Ramos (cell line): ENCODE measurements around the gene PTPRD.

ENCODE experiments used
- in situ Hi-C: fragments of 300-500 bp; cut with MboI; formaldehyde crosslinking; loops from one replicate; pipeline ENCODE4 v1.14.3; 2022; ENCODE audit warnings: low sequenced_read_pairs; ENCODE audit not compliant: unreplicated experiment

PTPRD gene

GRCh38 chr9:8653111-8653510 lies 1959.7 kb downstream of the PTPRD start:
- in situ Hi-C loops: no loop called here

GRCh38 chr9:8652255-8652654 lies 1960.5 kb downstream of the PTPRD start:
- in situ Hi-C loops: no loop called here

DNA sequence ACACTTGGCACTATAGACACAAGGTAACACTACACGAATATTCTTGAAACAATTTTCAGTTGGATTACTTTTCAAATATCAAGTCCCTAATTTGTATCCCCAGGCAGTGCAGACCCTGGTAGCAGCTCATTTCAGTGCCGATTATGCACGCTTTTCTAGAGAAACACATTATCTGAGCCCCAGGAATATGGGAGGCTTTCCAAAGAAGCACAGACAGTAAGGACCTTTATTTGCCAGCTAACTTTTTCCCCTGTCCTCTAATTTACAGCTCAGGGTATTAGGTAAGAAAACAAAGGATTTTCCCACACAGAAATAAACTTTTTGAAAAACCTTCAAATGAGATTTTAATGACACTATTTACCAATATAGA lies 1961.0 kb downstream of the PTPRD start:
- in situ Hi-C loops: no loop called here

DNA sequence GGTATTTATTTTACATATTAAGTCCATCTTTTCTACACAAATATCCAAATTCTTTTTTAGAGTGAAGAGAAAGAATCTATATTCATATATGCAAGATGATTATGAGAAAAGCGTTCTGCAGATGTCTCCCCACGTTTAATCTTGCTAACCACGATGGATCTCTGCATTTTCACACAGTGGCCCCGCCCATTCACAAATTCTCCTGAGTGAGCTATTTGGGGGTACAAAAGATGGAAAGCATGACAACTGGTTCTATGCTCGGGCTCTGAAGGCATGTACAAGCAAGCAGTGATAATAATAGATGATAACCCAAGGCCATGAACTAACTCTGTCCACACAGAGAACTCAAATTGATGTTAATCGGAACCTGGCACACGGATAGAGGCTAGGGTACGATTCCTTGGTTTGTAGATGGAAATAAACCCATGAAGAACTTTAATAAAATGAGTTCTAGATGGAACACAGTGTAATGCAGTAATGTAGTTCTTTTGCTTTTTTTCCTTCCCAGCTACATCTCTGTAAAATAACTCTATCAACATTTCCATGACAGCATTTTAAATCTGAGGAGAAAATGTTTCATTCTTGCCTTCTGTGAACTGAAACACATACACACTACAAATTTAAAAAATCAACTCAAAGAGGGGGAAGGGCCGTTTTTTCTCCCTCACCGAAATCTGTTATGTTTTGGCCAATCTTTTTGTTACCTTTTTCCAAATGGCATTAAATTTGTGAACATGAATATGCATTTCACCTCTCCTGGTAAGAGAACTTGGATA lies 1961.5 kb downstream of the PTPRD start:
- in situ Hi-C loops: no loop called here

GRCh38 chr9:8649807-8650206 lies 1963.0 kb downstream of the PTPRD start:
- in situ Hi-C loops: no loop called here

- in situ Hi-C loops: no loop called here
Measured at GRCh38 chr9:8649160-8649559, 1963.6 kb downstream of the PTPRD start.

- in situ Hi-C loops: no loop called here
Measured at GRCh38 chr9:8648271-8648845, 1964.4 kb downstream of the PTPRD start.

GRCh38 chr9:8647824-8648223 lies 1965.0 kb downstream of the PTPRD start:
- in situ Hi-C loops: no loop called here

DNA sequence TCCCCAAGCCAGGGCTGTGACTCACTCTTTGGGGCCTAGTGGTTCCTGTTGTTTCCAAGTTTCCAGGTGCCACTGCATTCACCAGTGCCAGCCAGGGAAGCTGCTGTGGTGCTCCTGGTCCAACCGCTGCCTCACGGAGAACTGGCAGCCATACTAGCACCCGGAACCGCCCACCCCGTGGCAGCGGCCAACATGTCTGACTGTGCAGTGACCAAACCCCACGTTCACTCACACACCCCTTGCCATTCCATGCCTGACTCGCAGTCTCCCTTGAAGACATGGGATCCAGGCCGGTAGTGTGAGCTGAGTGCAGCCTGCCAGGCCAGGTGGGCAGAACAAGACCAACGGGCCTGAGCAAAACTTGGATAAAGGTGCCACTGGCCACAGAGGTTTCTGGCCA lies 1968.2 kb downstream of the PTPRD start:
- in situ Hi-C loops: no loop called here

GRCh38 chr9:8643896-8644295 lies 1968.9 kb downstream of the PTPRD start:
- in situ Hi-C loops: no loop called here

DNA sequence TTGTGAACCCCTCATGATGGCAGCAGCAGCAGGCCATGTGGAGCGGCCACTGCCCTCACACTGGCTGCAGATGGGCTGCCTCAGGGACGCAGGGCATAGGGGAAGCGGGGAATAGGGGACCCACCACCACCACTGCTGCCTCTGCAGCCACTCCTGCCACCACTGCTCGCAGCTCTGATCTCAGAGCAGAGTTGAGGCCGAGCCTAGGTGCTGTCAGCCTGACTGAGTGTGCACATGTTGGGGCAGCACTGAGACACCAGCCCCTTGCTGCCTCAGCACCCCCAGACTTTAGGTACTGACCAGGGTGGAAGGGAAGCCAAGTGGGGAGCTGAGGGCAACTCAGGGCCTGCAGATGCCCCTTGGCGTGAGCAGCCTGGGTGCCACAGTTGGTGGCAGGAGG lies 1969.3 kb downstream of the PTPRD start:
- in situ Hi-C loops: no loop called here

DNA sequence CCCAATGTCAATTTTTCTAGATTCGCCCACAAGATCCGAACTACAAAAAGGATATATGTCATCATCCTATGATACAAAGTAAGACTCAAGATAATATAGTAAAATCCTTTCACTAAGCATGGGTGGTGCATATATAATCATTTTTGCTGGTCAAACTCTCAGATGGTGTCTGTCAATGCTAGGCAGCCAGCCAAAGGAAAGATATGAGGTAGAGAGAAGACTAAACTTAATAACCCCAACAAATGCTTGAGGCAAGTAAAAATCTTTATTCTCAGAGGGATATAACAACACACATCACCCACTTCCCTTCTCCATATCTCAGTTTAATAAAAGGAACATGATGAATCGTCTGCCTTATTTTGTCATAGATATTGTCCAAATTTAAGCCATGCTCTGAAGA lies 1972.0 kb downstream of the PTPRD start:
- in situ Hi-C loops: no loop called here

GRCh38 chr9:8637626-8638025 lies 1975.2 kb downstream of the PTPRD start:
- in situ Hi-C loops: no loop called here

DNA sequence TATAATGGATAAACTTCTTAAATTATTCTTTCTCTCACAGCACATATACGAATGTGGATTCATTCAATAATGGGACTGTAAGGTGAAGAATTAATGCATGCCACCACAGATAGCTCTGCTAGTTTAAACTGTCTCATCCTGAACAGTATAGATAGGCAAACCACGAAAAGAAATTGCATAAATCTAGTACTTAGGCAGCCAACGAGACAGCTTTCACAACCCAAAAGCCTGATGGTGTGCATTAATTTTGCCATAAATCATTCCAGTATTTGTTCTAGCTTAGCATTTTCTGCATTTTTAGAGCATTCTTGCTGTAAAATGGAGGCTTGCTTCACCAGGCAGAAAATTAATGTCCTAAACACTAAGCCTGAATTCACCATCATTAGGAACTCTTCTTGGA lies 1979.0 kb downstream of the PTPRD start:
- in situ Hi-C loops: no loop called here

- in situ Hi-C loops: no loop called here
Measured at GRCh38 chr9:8632493-8632892, 1980.3 kb downstream of the PTPRD start.

- in situ Hi-C loops: no loop called here
Measured at GRCh38 chr9:8628791-8629190, 1984.0 kb downstream of the PTPRD start.

DNA sequence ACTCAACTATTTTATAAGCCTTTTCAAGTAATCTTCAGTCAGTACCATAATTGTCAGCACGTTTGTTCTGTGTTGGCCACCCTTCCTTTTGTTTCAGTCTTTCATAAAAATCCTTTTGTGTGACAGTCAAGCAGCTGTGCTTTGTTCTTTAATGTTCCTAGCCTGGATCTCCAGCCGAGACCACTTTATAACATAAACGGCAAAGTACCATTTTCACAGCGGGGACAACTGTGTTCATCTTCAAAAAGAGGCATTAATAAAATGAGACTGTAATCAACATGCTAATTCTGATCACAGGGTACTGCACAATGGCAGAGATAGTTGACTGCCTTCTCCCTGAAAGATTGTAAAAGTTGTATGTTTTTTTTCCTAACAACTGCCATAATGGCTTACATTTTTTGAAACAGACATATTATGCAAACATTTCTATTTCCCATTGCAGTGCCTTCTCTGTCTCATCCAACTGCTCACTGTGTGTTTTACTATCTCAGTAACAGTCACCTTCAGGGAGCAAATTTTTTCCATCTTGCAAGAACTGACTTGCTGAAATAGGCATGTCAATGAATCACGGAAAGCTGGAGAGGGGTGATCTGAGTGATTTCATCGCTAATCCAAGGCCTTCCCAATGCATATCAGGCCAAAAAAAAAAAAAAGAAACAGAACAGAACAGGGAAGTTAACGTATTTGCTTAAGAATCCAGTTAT lies 1984.7 kb downstream of the PTPRD start:
- in situ Hi-C loops: no loop called here

DNA sequence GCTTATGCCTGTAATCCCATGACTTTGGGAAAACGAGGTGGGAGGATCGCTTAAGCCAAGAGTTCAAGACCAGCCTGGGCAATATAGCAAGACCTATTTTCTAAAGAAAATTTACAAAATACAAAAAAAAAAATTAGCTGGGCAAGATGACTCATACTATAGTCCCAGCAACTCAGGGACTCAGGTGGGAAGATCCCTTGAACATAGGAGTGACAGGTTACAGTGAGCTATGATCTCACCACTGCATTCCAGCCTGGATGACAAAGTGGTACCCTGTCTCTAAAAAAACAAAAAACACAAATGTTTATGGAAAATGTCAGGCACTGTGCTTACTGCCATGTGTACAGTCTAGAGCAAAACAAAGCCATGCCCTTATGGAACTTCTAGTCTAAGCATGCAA lies 1989.9 kb downstream of the PTPRD start:
- in situ Hi-C loops: no loop called here

DNA sequence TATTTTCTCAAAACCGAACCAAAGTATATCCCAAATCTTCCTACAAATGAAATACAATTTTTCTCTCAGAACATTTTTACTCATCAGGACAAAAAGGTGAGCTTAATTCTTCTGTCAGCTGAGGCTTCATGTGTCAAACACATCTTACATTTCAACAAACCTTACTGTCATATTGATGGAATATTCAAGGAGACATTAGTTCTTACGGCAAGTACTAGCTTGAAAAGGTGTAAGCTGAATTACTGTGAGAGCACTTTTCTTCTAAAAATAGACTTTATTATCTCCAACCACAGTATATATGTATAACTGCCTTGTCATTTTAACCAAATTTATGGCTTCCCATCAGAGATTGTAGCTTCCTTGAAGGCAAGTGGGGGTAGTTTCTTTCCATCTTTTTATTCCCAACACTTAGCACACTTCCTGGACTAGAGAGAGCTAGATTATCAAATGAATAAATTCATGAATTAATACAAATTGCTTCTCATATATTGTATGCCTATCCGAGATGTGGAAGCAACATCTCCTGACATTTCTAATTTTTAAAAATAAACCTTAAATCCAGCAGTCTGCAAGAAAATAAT lies 1990.5 kb downstream of the PTPRD start:
- in situ Hi-C loops: no loop called here

GRCh38 chr9:8621416-8621815 lies 1991.4 kb downstream of the PTPRD start:
- in situ Hi-C loops: no loop called here

- in situ Hi-C loops: no loop called here
Measured at GRCh38 chr9:8616414-8616813, 1996.4 kb downstream of the PTPRD start.
